Activated naive CD4-positive, alpha-beta T cell treated with anti-CD3 and anti-CD28 coated beads for 36 hours (primary cell): Measurements from ENCODE around the gene UBA1. TPM values are rescaled to one million over a fixed set of nuclear protein-coding genes. Genes with fewer than 3 reads are reported as not detected.

Experiments
- CTCF ChIA-PET: fragments of 350-600 bp; sonication (Branson Sonifier 250); formaldehyde crosslinking; loops from one replicate; lab custom pipeline; 2021; ENCODE audit warnings: antibody characterized with exemption; lab: Charles Lee
- DNase-seq: peaks from one replicate; pipeline ENCODE4 v3.0.0-alpha.2; 2020
- H3K27ac Mint-ChIP-seq: one replicate; pipeline ENCODE4 v1.8.0; 2021; ENCODE audit warnings: mild to moderate bottlenecking, mixed read lengths
- H3K27me3 Mint-ChIP-seq: one replicate; pipeline ENCODE4 v1.8.0; 2021; ENCODE audit warnings: low read depth, mixed read lengths
- H3K36me3 Mint-ChIP-seq: one replicate; pipeline ENCODE4 v1.8.0; 2021; ENCODE audit warnings: low read depth, mixed read lengths
- H3K4me1 Mint-ChIP-seq: one replicate; pipeline ENCODE4 v1.8.0; 2021; ENCODE audit warnings: low read depth, mixed read lengths
- H3K4me3 Mint-ChIP-seq: one replicate; pipeline ENCODE4 v1.8.0; 2021; ENCODE audit warnings: mild to moderate bottlenecking, moderate library complexity, mixed read lengths
- H3K9me3 Mint-ChIP-seq: one replicate; pipeline ENCODE4 v1.8.0; 2021; ENCODE audit warnings: mixed read lengths
- intact Hi-C: fragments of 100-400 bp; cut with micrococcal nuclease; formaldehyde crosslinking; loops from one replicate; pipeline ENCODE4 v1.15.1; 2023
- total RNA-seq, 2 experiments: library from RNA; stranded (reverse); gene quantifications; one replicate each; pipeline ENCODE4 v1.2.3, GENCODE V29; 2021

UBA1 gene
- total RNA-seq, 2 experiments from 2014 or later, result 246 to 251 TPM

GRCh38 chrX:47221756-47222155 lies 28.1 kb downstream of the UBA1 start:
- CTCF ChIA-PET, result no interaction called here
- H3K36me3 Mint-ChIP-seq, result peaks cover 30% of the 10 kb centered on the region

DNA sequence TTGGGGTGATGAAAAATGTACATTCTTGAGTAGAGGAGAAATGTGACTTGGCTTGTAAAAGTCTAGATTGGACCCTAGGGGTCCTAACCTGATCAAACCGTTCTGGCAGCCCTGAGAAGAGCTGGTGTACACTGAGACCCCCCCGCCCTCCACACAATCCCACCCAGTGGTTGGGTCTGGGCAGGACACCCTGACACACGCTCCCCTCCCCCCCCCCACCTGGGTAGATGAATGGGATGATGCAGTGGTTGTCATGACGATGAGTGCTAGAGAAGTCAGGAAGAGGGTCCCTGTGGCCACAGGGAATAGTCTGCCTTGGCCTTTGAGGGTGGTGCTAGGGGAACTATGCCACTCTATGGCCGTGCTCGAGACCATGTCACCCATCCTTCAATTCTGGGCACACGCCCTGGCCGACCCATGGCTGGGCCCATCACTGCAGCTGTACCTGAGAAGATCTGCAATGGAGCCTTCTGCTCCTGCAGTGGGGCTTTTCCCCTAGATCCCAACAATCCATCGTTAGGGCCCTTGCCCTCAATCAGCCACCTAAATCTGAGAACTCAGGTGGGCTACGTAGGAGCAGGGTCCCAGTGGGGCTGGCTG lies 29.2 kb downstream of the UBA1 start:
- CTCF ChIA-PET, result no interaction called here
- peaks cover 19% of the 10 kb centered on the region for H3K4me1 Mint-ChIP-seq
- intact Hi-C loops, result no loop called here

More at GRCh38 chrX:47221756-47222155, 28.1 kb downstream of the UBA1 start:
- H3K4me3 Mint-ChIP-seq, result no peak overlapping the region
- H3K4me1 Mint-ChIP-seq, result peaks cover 26% of the 10 kb centered on the region
- no peaks in the 10 kb centered on the region for H3K27me3 Mint-ChIP-seq
- H3K27ac Mint-ChIP-seq, result peak overlapping the region; percentile 41
- intact Hi-C loops, result no loop called here
- H3K9me3 Mint-ChIP-seq, result no peaks in the 10 kb centered on the region
- no peak for DNase-seq

DNA sequence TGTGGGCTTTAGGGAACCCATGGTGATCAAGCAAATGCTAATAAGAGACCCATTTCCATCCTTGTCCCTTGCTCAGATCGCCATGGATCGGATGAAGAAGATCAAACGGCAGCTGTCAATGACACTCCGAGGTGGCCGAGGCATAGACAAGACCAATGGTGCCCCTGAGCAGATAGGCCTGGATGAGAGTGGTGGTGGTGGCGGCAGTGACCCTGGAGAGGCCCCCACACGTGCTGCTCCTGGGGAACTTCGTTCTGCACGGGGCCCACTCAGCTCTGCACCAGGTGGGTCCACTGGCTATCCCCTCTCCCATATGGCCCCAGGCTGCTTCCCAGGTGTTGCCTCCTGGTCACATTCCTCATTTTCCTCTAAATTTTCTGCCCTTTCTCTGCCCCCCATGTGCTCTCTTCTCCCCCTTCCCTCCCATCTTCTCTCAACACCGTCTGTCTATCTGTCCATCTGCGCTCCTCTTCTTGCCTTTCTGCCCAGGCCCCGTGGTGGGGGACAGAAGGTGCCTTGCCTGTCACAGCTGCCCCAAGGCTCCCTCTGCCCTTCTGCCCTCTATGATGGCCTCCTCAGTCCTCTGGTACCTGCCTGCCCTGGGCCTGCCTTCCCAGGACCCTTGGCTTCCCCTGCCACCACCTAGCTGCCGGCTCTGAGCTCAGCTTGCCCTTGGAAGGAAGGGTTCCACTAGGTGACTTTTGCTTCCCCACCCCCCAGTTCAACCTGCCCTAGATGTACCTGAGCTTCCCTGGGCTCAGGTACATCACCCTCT lies 30.0 kb downstream of the UBA1 start:
- H3K4me3 Mint-ChIP-seq, result no peak overlapping the region
- H3K36me3 Mint-ChIP-seq, result peaks cover 33% of the 10 kb centered on the region
- DNase-seq, result no peak
- H3K27ac Mint-ChIP-seq, result no peak overlapping the region
- no peaks in the 10 kb centered on the region for H3K9me3 Mint-ChIP-seq
- no peaks in the 10 kb centered on the region for H3K27me3 Mint-ChIP-seq
- intact Hi-C loops, result no loop called here
- CTCF ChIA-PET, result no interaction called here
- H3K4me1 Mint-ChIP-seq, result peaks cover 19% of the 10 kb centered on the region

More for the DNA sequence above, 29.2 kb downstream of the UBA1 start:
- no peak overlapping the region for H3K27ac Mint-ChIP-seq
- H3K36me3 Mint-ChIP-seq, result peaks cover 27% of the 10 kb centered on the region
- H3K27me3 Mint-ChIP-seq, result no peaks in the 10 kb centered on the region
- no peak for DNase-seq
- H3K9me3 Mint-ChIP-seq, result no peaks in the 10 kb centered on the region
- H3K4me3 Mint-ChIP-seq, result no peak overlapping the region

DNA sequence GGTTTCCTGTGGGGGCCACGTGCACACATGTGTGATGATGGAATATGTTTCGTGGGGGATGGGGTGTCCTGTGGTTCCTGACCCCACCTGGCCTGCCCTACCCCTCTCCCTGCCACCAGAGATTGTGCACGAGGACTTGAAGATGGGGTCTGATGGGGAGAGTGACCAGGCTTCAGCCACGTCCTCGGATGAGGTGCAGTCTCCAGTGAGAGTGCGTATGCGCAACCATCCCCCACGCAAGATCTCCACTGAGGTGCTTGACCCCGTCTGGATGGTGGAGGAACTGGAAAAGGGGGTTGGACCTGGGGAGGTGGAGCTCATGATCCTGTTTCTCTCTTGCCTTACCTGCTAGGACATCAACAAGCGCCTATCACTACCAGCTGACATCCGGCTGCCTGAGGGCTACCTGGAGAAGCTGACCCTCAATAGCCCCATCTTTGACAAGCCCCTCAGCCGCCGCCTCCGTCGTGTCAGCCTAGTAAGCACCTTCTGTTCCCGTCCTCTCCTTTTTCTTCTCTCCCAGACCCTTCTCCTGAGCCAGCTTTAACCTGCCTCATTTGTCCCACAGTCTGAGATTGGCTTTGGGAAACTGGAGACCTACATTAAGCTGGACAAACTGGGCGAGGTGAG lies 30.8 kb downstream of the UBA1 start:
- CTCF ChIA-PET, result interaction anchor here (0.5 kb wide), 1 partner anchor 161 kb away, joined by 5 read pairs; no protein-coding TSS in a partner anchor
- H3K4me3 Mint-ChIP-seq, result no peak overlapping the region
- peaks cover 18% of the 10 kb centered on the region for H3K4me1 Mint-ChIP-seq
- peaks cover 34% of the 10 kb centered on the region for H3K36me3 Mint-ChIP-seq
- H3K27me3 Mint-ChIP-seq, result no peaks in the 10 kb centered on the region
- DNase-seq, result no peak
- intact Hi-C loops, result no loop called here
- H3K27ac Mint-ChIP-seq, result no peak overlapping the region
- no peaks in the 10 kb centered on the region for H3K9me3 Mint-ChIP-seq

- intact Hi-C loops, result no loop called here
Measured at GRCh38 chrX:47224896-47225290, 31.3 kb downstream of the UBA1 start.

DNA sequence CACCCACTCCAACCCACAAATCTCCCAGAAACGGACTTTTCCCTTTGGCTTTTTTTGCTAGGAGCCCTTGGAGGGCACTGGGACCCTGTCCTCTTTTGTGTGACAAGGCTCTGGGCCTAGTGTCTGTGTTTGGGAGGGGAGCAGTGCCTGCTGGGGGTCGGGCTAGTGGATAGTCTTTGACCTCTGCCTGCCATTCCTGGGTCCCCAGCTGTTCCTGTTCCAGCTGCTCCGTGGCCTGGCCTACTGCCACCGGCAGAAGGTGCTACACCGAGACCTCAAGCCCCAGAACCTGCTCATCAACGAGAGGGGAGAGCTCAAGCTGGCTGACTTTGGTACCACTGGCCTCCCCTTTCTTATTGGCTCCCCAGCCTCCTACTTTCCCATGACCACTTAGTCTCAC lies 32.4 kb downstream of the UBA1 start:
- Mint-ChIP-seq H3K4me3 (no peak overlapping the region), H3K4me1 (peaks cover under 1% of the 10 kb centered on the region), H3K9me3 (no peaks in the 10 kb centered on the region), H3K27ac (no peak overlapping the region), H3K36me3 (peaks cover 29% of the 10 kb centered on the region), H3K27me3 (no peaks in the 10 kb centered on the region)
- CTCF ChIA-PET, result no interaction called here
- intact Hi-C loops, result no loop called here
- no peak for DNase-seq

More at GRCh38 chrX:47224896-47225290, 31.3 kb downstream of the UBA1 start:
- Mint-ChIP-seq H3K27me3 (no peaks in the 10 kb centered on the region), H3K4me3 (no peak overlapping the region), H3K9me3 (no peaks in the 10 kb centered on the region), H3K36me3 (peaks cover 31% of the 10 kb centered on the region), H3K27ac (no peak overlapping the region), H3K4me1 (peaks cover 13% of the 10 kb centered on the region)
- CTCF ChIA-PET, result interaction anchor here (0.5 kb wide), 1 partner anchor 160 kb away, joined by 5 read pairs; no protein-coding TSS in a partner anchor
- DNase-seq, result no peak

GRCh38 chrX:47226531-47227333 lies 33.1 kb downstream of the UBA1 start:
- no peak for DNase-seq
- peaks cover 29% of the 10 kb centered on the region for H3K36me3 Mint-ChIP-seq
- no peaks in the 10 kb centered on the region for H3K9me3 Mint-ChIP-seq
- H3K4me1 Mint-ChIP-seq, result no peaks in the 10 kb centered on the region
- no peak overlapping the region for H3K27ac Mint-ChIP-seq
- CTCF ChIA-PET, result no interaction called here
- intact Hi-C loops, result no loop called here
- H3K27me3 Mint-ChIP-seq, result no peaks in the 10 kb centered on the region
- no peak overlapping the region for H3K4me3 Mint-ChIP-seq

- H3K4me1 Mint-ChIP-seq, result no peaks in the 10 kb centered on the region
- H3K9me3 Mint-ChIP-seq, result no peaks in the 10 kb centered on the region
- CTCF ChIA-PET, result no interaction called here
- H3K27me3 Mint-ChIP-seq, result no peaks in the 10 kb centered on the region
- intact Hi-C loops, result no loop called here
- no peak overlapping the region for H3K27ac Mint-ChIP-seq
- H3K4me3 Mint-ChIP-seq, result no peak overlapping the region
- peaks cover 29% of the 10 kb centered on the region for H3K36me3 Mint-ChIP-seq
- DNase-seq, result no peak
Measured at GRCh38 chrX:47227334-47227583, 33.6 kb downstream of the UBA1 start.

DNA sequence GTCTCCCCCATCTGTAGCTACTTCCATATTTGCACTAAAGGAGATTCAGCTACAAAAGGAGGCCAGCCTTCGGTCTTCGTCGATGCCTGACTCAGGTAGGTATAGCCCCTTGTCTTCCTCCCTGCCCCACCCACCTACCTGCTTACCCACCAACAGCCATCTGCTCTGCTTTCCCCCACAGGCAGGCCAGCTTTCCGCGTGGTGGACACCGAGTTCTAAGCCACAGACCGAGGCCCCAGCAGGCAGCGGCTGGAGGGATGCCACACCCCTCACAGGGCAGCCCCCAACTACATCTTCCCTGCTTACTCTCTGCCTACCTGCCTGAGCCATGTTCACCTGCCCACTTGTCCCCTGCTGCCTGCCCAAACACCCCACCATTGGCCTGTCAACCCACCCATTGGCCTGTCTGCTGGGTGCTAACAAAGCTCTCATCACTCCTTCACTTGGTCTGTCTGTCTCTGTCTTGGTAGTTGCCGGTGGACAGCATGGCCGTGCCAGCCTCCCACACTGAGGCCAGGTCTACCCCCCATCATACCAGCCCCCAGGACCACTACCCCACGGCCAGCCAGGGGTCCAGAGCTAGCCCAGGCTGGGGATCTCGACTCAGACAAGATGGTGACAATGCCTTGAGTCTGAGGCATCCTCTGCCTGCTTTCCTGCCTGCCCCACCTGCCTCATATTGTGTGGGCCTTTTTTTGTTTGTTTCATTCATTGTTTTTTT lies 35.1 kb downstream of the UBA1 start:
- no peaks in the 10 kb centered on the region for H3K4me1 Mint-ChIP-seq
- no peaks in the 10 kb centered on the region for H3K9me3 Mint-ChIP-seq
- H3K36me3 Mint-ChIP-seq, result peaks cover 27% of the 10 kb centered on the region
- H3K4me3 Mint-ChIP-seq, result no peak overlapping the region
- H3K27ac Mint-ChIP-seq, result peak overlapping the region; percentile 43
- CTCF ChIA-PET, result no interaction called here
- intact Hi-C loops, result no loop called here
- DNase-seq, result no peak
- H3K27me3 Mint-ChIP-seq, result no peaks in the 10 kb centered on the region

- Mint-ChIP-seq H3K4me1 (no peaks in the 10 kb centered on the region), H3K27ac (no peak overlapping the region), H3K27me3 (no peaks in the 10 kb centered on the region), H3K4me3 (no peak overlapping the region), H3K36me3 (peaks cover 25% of the 10 kb centered on the region), H3K9me3 (no peaks in the 10 kb centered on the region)
- no peak for DNase-seq
- CTCF ChIA-PET, result no interaction called here
- intact Hi-C loops, result no loop called here
Measured at GRCh38 chrX:47229427-47229826, 35.8 kb downstream of the UBA1 start.

DNA sequence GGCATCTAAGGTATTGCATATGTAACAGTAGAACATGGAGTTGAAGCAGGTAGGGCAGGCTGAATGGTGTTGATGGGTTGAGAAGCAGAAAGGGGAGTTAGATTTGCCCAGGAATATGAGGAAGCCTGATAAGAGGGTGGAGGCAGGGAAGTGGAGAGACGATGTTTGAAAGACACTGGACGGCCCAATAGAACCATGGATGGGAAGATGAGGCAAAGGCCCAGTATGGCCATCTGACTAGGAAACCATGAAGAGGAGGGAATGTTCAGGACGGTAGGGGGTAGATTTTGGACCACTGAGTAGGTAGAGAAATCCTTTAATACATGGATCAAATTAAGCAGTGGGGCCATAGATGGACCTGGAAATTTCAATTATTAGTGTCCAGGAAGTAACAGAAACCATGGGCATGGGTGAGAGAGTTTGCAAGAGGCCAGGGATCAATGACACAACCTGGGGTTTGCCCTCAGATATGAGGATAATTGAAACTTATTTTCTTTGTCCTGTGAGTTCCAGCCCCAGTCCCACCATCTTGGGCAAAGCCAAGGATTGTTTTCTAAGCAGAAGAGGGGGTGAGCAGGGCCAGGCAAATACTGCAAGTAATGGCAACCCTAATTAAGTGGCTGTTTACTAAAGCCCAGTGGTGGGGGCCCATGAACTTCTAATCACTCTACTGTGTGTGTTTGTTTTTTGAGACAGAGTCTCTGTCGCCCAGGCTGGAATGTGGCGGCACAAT lies 36.7 kb downstream of the UBA1 start:
- no peaks in the 10 kb centered on the region for H3K27me3 Mint-ChIP-seq
- H3K27ac Mint-ChIP-seq, result peak overlapping the region; percentile 0
- DNase-seq, result no peak
- H3K36me3 Mint-ChIP-seq, result peaks cover 22% of the 10 kb centered on the region
- CTCF ChIA-PET, result no interaction called here
- H3K9me3 Mint-ChIP-seq, result no peaks in the 10 kb centered on the region
- H3K4me3 Mint-ChIP-seq, result no peak overlapping the region
- peaks cover 4% of the 10 kb centered on the region for H3K4me1 Mint-ChIP-seq
- intact Hi-C loops, result no loop called here
